NCI-H1436 treated with DMSO at 0.1 percent for 48 hours (cell line): Measurements from ENCODE around the gene RPL35.
A peak's percentile ranks its signal among the peaks of the same experiment; 100 is the strongest.

Source experiments
- DNase-seq: peaks from one replicate; lab custom pipeline; 2025; lab: John Stamatoyannopoulos, UW

The RPL35 gene

GRCh38 chr9:124861342-124862229 is at the start of gene RPL35, which contains the start of gene ARPC5L:
RPL35 (minus strand) TSS chr9:124861957; CDS start chr9:124861912, 45 bp downstream.
ARPC5L (plus strand) TSS chr9:124862130; CDS start chr9:124869291, 7,161 bp downstream.
- peak; percentile 58 for DNase-seq

GRCh38 chr9:124908098-124908497 is 46.3 kb upstream of the RPL35 start:
- no peak for DNase-seq

GRCh38 chr9:124906966-124907365 is 45.2 kb upstream of the RPL35 start:
- DNase-seq: no peak

GRCh38 chr9:124899845-124900244 is 38.1 kb upstream of the RPL35 start:
- no peak for DNase-seq

DNA sequence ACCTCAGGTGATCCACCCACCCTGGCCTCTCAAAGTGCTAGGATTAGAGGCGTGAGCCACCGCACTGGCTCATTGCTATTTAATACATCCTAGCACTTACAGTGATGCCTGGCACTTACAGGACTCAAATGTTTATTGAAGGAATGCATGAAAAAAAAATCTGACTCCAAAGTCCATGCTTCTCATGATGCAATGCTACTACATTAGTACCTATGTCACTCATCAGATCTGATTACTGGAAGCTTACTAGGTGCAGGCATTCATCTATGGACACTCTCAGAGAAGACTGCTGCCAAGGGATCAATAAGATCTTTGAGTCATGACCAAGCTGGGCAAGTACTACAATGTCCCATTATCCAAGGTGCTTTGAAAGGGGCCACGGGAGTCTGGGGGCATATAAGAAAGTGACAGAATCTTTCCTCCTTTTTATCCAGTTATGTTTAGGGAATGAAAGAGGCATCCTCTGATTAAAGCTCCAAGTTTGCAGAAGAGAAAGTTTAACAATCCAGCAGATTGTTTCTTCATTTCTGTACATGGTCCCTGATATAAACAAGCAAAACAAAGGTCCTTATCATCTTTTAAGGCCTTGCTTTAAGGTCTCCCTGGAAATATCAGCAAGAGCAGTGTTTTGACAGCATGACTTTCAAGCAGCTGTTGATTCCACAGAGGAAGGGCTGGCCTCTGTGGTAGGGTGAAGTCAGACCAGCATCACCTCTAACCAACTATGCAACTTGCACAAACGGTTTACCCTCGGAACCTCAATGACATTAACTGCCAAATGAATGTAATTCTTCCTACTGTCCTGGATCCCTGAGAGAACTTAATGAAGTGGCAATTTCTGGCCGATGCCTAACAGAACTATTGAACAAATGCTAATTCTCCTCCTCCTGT is 36.1 kb upstream of the RPL35 start:
- DNase-seq: no peak

DNA sequence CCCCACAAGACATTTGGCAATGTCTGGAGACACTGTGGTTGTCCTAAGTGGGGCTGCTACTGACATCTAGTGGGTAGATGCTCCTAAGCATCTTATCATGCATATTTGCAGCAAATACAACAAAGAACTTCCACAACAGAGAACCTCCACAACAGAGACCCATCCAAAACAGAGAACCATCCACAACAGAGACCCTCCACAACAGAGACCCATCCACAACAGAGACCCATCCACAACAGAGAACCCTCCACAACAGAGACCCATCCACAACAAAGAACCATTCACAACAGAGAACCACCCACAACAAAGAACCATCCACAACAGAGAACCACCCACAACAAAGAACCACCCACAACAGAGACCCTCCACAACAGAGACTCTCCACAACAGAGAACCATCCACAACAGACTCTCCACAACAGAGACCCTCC is 33.0 kb upstream of the RPL35 start:
- no peak for DNase-seq

DNA sequence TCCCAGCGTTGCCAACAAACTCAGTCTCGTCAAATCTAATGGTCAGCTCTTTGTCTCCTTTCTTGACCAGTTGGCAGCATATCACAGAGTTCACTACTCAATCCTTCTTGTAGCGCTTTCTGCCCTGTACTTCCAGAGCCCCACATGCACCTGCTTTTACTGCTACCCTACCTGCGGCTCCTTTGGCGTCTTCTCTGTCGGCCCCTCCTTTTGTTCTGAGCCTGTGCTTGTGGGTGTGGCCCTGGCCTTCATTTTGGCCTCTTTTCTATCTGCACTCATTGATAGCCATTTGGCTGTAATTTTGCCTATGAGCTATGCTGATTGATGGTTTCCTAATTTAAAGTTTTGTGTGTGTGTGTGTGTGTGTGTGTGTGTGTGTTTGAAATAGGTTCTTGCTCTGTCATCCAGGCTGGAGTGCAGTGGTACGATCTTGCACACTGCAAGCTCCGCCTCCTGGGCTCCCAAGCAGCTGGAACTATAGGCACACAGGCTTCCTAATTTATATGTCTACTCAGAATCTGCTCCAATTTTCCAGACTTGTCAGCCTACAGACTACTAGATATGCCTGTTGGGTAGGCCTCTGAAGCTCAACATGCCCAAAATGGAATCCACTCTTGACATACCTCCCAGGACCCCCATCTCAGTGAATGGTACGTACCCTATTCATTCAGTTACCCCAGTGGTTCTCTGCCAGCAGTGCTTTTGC is 32.4 kb upstream of the RPL35 start:
- DNase-seq: no peak

GRCh38 chr9:124890179-124890578 is 28.4 kb upstream of the RPL35 start:
- no peak for DNase-seq

GRCh38 chr9:124889006-124889405 is 27.2 kb upstream of the RPL35 start:
- no peak for DNase-seq

- no peak for DNase-seq
Measured at GRCh38 chr9:124887832-124888231, 26.1 kb upstream of the RPL35 start.

DNA sequence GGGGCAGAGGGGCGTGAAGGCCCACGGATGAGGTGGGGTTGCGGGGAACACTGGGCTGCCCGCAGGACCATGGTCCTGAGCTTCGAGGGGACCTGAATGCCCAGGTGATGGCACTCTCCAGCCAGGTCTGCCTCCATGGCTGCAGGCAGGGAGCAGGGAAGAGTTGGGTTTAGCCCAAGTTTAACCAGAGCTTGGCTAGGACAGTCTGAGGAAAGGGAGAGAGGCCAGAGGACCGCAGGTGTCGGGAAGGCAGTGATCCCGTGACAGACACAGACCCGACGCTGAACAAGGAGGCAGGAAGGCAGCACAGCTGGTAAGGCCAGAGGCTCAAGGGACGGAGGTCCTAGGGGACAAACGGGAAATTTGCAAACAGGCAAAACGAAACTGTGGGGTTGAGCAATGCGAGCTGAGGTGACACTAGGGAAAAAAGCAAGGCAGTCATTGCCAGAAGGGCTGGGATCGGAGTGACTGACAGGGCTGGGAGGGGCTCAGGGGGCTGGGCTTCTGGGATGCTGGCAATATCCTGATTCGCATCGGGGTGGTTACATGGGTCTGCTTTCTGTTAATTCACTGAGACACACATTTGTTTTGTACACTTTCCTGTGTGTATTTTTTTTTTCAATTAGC is 25.2 kb upstream of the RPL35 start:
- no peak for DNase-seq

- no peak for DNase-seq
Measured at GRCh38 chr9:124886461-124886860, 24.7 kb upstream of the RPL35 start.

GRCh38 chr9:124885551-124885950 is 23.8 kb upstream of the RPL35 start:
- no peak for DNase-seq

GRCh38 chr9:124884376-124884775 is 22.6 kb upstream of the RPL35 start:
- no peak for DNase-seq

DNA sequence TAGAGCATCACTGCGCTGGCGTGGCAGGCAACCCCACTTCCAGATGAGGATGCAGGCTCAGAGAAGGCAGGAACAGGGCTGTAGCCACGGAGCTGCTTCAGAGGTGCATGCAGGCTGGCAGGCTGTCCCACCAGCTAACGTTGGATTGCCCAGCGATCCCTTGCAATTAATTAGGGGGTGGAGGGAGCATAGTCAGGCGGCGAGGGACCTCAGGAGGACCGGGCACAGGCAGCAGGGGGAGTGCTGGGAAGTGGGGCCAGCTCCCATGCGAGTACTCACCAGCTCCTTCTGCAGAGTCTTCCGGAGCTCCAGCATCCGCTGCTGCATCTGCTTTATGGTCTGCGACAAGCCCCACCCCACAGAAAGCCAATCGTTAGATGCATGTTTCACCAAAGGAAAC is 20.5 kb upstream of the RPL35 start:
- no peak for DNase-seq

DNA sequence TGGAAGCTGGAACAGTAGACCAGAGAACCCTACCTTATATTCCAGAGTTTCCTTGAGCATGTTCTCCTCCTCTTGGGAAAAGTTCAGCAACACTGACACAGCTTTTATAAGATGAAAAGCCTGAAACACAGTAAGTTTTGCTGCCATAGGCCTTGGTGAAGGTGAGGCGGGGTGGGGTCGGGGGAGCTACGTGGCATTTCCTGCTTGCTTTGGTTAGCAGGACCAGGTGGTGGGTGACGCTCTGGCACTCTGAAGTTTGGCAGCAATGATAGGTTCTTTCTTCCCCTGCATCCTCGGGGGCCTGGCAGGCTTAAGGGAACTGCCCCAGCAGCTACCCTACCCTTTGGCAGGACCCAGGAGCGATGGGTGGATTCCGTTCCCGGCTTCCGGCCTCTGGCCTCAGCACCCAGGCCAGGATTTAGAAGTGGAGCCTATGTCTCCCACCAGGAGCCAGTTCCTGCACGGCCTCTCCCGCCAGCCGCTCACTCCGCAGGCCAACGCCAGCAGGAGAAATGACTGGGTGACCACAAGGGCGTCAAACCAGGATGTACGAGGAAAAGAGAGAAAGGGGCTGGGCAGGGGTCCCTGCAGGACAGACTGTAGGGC is 19.5 kb upstream of the RPL35 start:
- no peak for DNase-seq

GRCh38 chr9:124880501-124880900 is 18.7 kb upstream of the RPL35 start:
- no peak for DNase-seq

GRCh38 chr9:124879226-124879625 is 17.5 kb upstream of the RPL35 start:
- DNase-seq: no peak

DNA sequence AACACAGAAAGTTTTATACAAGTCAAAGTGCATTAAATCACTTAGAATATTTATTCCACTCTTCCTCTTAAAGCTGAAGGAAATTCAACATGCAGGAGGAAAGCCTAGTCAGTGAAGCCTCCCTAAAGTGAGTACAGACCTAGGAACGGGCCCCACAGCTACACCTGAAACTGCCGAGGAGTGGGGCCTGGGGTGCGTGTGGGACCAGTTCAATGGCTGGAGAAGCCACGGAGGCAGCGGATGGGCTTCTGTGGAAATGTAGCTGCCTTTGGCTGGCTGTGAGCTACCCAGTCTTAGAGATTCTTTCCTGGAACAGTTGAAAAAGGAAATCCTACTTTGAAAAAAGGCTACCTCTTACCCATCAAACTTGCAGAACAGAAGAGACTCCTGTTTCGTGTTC is 16.8 kb upstream of the RPL35 start:
- DNase-seq: no peak

DNA sequence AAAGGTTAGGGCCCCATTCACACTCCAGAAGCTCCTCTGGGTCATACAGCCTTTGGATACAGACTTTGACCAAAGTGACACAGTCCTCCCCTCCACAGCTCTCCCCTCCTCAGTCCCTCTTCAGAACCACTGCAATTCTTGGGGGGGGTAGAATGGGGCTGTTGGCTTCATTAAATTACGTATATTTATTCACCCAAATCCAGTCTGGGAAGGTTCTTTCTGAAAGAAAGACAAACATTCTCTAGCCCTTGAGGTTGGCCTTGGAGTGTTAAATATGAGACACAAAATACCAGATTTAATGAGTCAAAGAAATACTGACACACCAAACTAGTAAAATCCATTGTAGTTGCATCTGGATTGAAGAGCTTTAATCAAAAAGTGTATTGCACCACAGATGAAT is 16.3 kb upstream of the RPL35 start:
- DNase-seq: no peak
